Measurements from ENCODE around the gene UPB1.

Gene UPB1

GRCh38 chr22:24566899-24567511 lies 71.9 kb downstream of the UPB1 start:
- DNase-seq (ENCODE audit: low spot score) = no peak

- DNase-seq (ENCODE audit: low spot score) = no peak
Measured at GRCh38 chr22:24567668-24568067, 72.5 kb downstream of the UPB1 start.

- no peak for DNase-seq (ENCODE audit: low spot score)
Measured at GRCh38 chr22:24571266-24571665, 76.1 kb downstream of the UPB1 start.

GRCh38 chr22:24576778-24577177 lies 81.6 kb downstream of the UPB1 start:
- no peak for DNase-seq (ENCODE audit: low spot score)

Data from RKO (cell line).